DND-41 (cell line): Measurements from ENCODE around the gene CMPK1.
A peak's percentile ranks its signal among the peaks of the same experiment; 100 is the strongest.

Source experiments
- ATAC-seq: fragments of 200-7000 bp; cut with Tn5 transposase; 3 replicates; pipeline ENCODE4 v1.9.1; 2021; ENCODE audit warnings: low read depth; ENCODE audit not compliant: insufficient read depth
- DNase-seq: peaks from one replicate; pipeline ENCODE4 v3.0.0-alpha.2; 2020
- H2AFZ ChIP-seq: 2 replicates; pipeline ENCODE4 v1.6.0; 2012; ENCODE audit warnings: low read depth, low read length
- H3K27ac ChIP-seq: 2 replicates; pipeline ENCODE4 v1.5.1; 2012; ENCODE audit warnings: low read length, inconsistent platforms
- H3K27me3 ChIP-seq: fragments of 200-600 bp; sonication (generic); 2 replicates; pipeline ENCODE4 v1.6.0; 2012; ENCODE audit warnings: low read length, mild to moderate bottlenecking, inconsistent platforms; ENCODE audit not compliant: insufficient read depth, poor library complexity
- H3K36me3 ChIP-seq: 2 replicates; pipeline ENCODE4 v1.5.1; 2012; ENCODE audit warnings: low read length, inconsistent platforms; ENCODE audit not compliant: insufficient read depth
- H3K4me1 ChIP-seq: 2 replicates; pipeline ENCODE4 v1.5.1; 2012; ENCODE audit warnings: mild to moderate bottlenecking, low read length; ENCODE audit not compliant: insufficient read depth
- H3K4me2 ChIP-seq: 2 replicates; pipeline ENCODE4 v1.6.0; 2012; ENCODE audit warnings: mild to moderate bottlenecking, moderate library complexity, low read length, inconsistent platforms; ENCODE audit not compliant: insufficient read depth
- H3K4me3 ChIP-seq, 2 experiments: fragments of 200-600 bp in 1 of 2; shearing (Covaris generic) in 1 of 2; 2 replicates each; pipeline ENCODE4 v1.5.1; 2012 to 2016; ENCODE audit warnings: inconsistent platforms in 2 of 2, low read length in 2 of 2, mild to moderate bottlenecking in 2 of 2, low read depth in 1 of 2, moderate library complexity in 1 of 2
- H3K79me2 ChIP-seq: 2 replicates; pipeline ENCODE4 v1.6.0; 2012; ENCODE audit warnings: low read length, inconsistent platforms; ENCODE audit not compliant: insufficient read depth
- H3K9ac ChIP-seq: 2 replicates; pipeline ENCODE4 v1.6.0; 2012; ENCODE audit warnings: low read depth, mild to moderate bottlenecking, inconsistent platforms, low read length, moderate library complexity
- H3K9me3 ChIP-seq: 2 replicates; pipeline ENCODE4 v1.5.1; 2012; ENCODE audit warnings: low read length, moderate library complexity, mild to moderate bottlenecking, inconsistent platforms; ENCODE audit not compliant: insufficient read depth, severe bottlenecking
- H4K20me1 ChIP-seq: 2 replicates; pipeline ENCODE4 v1.6.0; 2012; ENCODE audit warnings: low read length; ENCODE audit not compliant: insufficient read depth
- CTCF ChIP-seq: IDR thresholded peaks from 2 replicates; pipeline ENCODE4 v1.5.1; 2012; ENCODE audit warnings: borderline replicate concordance, low read length, moderate library complexity, mild to moderate bottlenecking; ENCODE audit not compliant: poor library complexity, severe bottlenecking; ENCODE audit errors: extremely low read depth
- EZH2 ChIP-seq: IDR thresholded peaks from 3 replicates; pipeline ENCODE4 v1.6.1; 2012; ENCODE audit warnings: borderline replicate concordance, low read depth, mild to moderate bottlenecking, moderate library complexity, low read length, inconsistent platforms; ENCODE audit not compliant: severe bottlenecking

Gene CMPK1

GRCh38 chr1:47298025-47298699, 35.4 kb upstream of the CMPK1 start:
- H3K9me3 ChIP-seq = no peaks in the 10 kb centered on the region
- peaks cover 7% of the 10 kb centered on the region; the same call in 1 of the 2 replicates for H3K79me2 ChIP-seq
- no peaks in the 10 kb centered on the region for H3K4me1 ChIP-seq
- ATAC-seq (no peak), DNase-seq (no peak)
- peaks cover 97% of the 10 kb centered on the region for H3K36me3 ChIP-seq
- no peak overlapping the region for H2AFZ ChIP-seq
- TF ChIP-seq CTCF (no peak), EZH2 (no peak)
- no peaks in the 10 kb centered on the region for H3K27me3 ChIP-seq
- H3K4me2 ChIP-seq = no peak overlapping the region
- H3K9ac ChIP-seq = no peak overlapping the region
- no peaks in the 10 kb centered on the region for H4K20me1 ChIP-seq
- H3K4me3 ChIP-seq = no peak overlapping the region
- H3K27ac ChIP-seq = no peak overlapping the region

GRCh38 chr1:47302472-47302871, 31.1 kb upstream of the CMPK1 start:
- TF ChIP-seq CTCF (no peak), EZH2 (no peak)
- Histone ChIP-seq H3K9ac (no peak overlapping the region), H4K20me1 (peaks cover 2% of the 10 kb centered on the region; the same call in 1 of the 2 replicates), H3K27ac (no peak overlapping the region), H3K9me3 (no peaks in the 10 kb centered on the region), H3K4me3 (no peak overlapping the region), H3K79me2 (peaks cover 31% of the 10 kb centered on the region), H2AFZ (no peak overlapping the region), H3K27me3 (no peaks in the 10 kb centered on the region), H3K4me2 (no peak overlapping the region), H3K36me3 (peaks cover 92% of the 10 kb centered on the region), H3K4me1 (peaks cover 3% of the 10 kb centered on the region; the same call in 1 of the 2 replicates)
- no peak for ATAC-seq
- DNase-seq = no peak

- Histone ChIP-seq H2AFZ (no peak overlapping the region), H3K36me3 (peaks cover 61% of the 10 kb centered on the region), H3K9me3 (no peaks in the 10 kb centered on the region), H3K9ac (no peak overlapping the region), H3K4me1 (peaks cover 28% of the 10 kb centered on the region), H3K4me3 (no peak overlapping the region), H3K79me2 (peaks cover 78% of the 10 kb centered on the region), H4K20me1 (peaks cover 4% of the 10 kb centered on the region; the same call in 1 of the 2 replicates), H3K27me3 (no peaks in the 10 kb centered on the region), H3K27ac (no peak overlapping the region), H3K4me2 (0 out of 2 replicates have a peak overlapping the region, but pooled peaks have one; percentile 5)
- TF ChIP-seq EZH2 (no peak), CTCF (no peak)
- DNase-seq (no peak), ATAC-seq (no peak)
Observed at GRCh38 chr1:47309427-47309826, 24.2 kb upstream of the CMPK1 start.
